HG03521 (cell line): ENCODE results near the gene KCNK18.

Experiments used
- ATAC-seq: cut with Tn5 transposase; IDR thresholded peaks from one replicate; pipeline ENCODE4 v1.9.1; 2021; ENCODE audit warnings: mild to moderate bottlenecking, moderate library complexity; ENCODE audit not compliant: unreplicated experiment

KCNK18 gene

GRCh38 chr10:117197189-117197588 is at the start of gene KCNK18:
Gene KCNK18, plus strand, starts transcription at chr10:117197489. Its CDS starts 0 bp downstream, at chr10:117197489.
- ATAC-seq: no peak

- ATAC-seq: no peak
Observed at GRCh38 chr10:117148284-117148683, 49.0 kb upstream of the KCNK18 start.

- ATAC-seq: no peak
Observed at GRCh38 chr10:117152668-117153067, 44.6 kb upstream of the KCNK18 start.

- no peak for ATAC-seq
Observed at GRCh38 chr10:117158297-117158696, 39.0 kb upstream of the KCNK18 start.

- no peak for ATAC-seq
Observed at GRCh38 chr10:117159390-117159789, 37.9 kb upstream of the KCNK18 start.

- ATAC-seq: no peak
Observed at GRCh38 chr10:117160567-117160966, 36.7 kb upstream of the KCNK18 start.

- no peak for ATAC-seq
Observed at GRCh38 chr10:117161386-117162033, 35.8 kb upstream of the KCNK18 start.

GRCh38 chr10:117162093-117163060 is 34.9 kb upstream of the KCNK18 start:
- ATAC-seq: no peak

- ATAC-seq: no peak
Observed at GRCh38 chr10:117163061-117163953, 34.0 kb upstream of the KCNK18 start.

- ATAC-seq: no peak
Observed at GRCh38 chr10:117163954-117164548, 33.2 kb upstream of the KCNK18 start.

GRCh38 chr10:117164592-117165537 is 32.4 kb upstream of the KCNK18 start:
- ATAC-seq: no peak

- ATAC-seq: no peak
Observed at GRCh38 chr10:117165538-117166417, 31.5 kb upstream of the KCNK18 start.

- no peak for ATAC-seq
Observed at GRCh38 chr10:117166418-117167345, 30.6 kb upstream of the KCNK18 start.

- ATAC-seq: no peak
Observed at GRCh38 chr10:117167346-117167788, 29.9 kb upstream of the KCNK18 start.

GRCh38 chr10:117167789-117168674 is 29.3 kb upstream of the KCNK18 start:
- ATAC-seq: peak; percentile 95

- ATAC-seq: no peak
Observed at GRCh38 chr10:117168729-117169128, 28.6 kb upstream of the KCNK18 start.
